HEK293T (cell line): Measurements from ENCODE around the gene AOPEP.

Experiments used
- BHLHE40 ChIP-seq: fragments of 450-650 bp; IDR thresholded peaks from 2 replicates; pipeline ENCODE4 v1.6.1; 2016; ENCODE audit warnings: mild to moderate bottlenecking, moderate library complexity, borderline replicate concordance
- FOXA1 ChIP-seq: fragments of 450-650 bp; IDR thresholded peaks from 2 replicates; pipeline ENCODE4 v1.6.1; 2016; ENCODE audit warnings: mild to moderate bottlenecking
- FOXM1 ChIP-seq: fragments of 450-650 bp; IDR thresholded peaks from 2 replicates; pipeline ENCODE4 v1.6.1; 2017; ENCODE audit warnings: mild to moderate bottlenecking, borderline replicate concordance
- L3MBTL2 ChIP-seq: fragments of 450-650 bp; conservative IDR thresholded peaks from 2 replicates; pipeline ENCODE4 v1.6.1; 2016; ENCODE audit warnings: mild to moderate bottlenecking
- LEF1 ChIP-seq: fragments of 450-650 bp; IDR thresholded peaks from 2 replicates; pipeline ENCODE4 v1.6.1; 2017; ENCODE audit warnings: mild to moderate bottlenecking, borderline replicate concordance
- SP1 ChIP-seq: fragments of 450-650 bp; IDR thresholded peaks from 2 replicates; pipeline ENCODE4 v1.6.1; 2017
- SUZ12 ChIP-seq: fragments of 450-650 bp; IDR thresholded peaks from 2 replicates; pipeline ENCODE4 v1.6.1; 2016; ENCODE audit warnings: mild to moderate bottlenecking
- TARDBP ChIP-seq: fragments of 450-650 bp; IDR thresholded peaks from 2 replicates; pipeline ENCODE4 v1.6.1; 2016
- ZNF384 ChIP-seq: fragments of 450-650 bp; IDR thresholded peaks from 2 replicates; pipeline ENCODE4 v1.6.1; 2016
- TF ChIP-seq, protein P1 (sequence below): fragments of 450-650 bp; IDR thresholded peaks from 2 replicates; pipeline ENCODE4 v1.6.1; 2016

DNA sequence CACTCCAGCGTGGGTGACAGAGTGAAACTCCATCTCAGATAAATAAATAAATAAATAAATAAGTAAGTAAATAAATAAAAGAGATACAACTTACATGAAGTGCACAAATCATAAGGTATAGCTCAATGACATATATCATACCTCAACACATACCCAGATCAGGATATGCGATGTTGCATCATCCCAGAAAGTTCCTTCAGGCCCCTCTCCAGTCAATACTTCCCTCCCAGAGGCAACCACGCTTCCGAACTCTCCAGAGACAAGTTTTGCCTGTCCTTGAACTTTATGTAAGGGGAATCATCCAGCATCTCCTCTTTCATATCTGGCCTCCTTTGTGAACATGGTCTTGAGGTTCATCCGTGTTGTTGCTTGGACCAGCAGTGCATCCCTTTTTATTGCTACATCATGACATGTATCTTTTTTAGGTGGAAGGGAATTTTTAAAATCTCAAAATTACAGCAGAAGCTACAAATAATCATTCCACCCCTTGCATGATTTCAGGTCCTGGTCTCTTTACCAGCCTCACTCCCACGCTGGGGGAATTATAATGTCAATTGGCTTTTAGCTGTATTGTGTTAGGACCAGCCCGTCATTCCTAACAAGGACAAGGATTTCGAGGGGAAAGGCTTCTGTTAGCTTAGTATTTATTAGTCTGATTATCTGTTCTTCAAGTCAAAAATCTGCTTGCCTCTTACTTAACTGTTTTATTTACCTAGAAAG lies 32.9 kb upstream of the AOPEP start:
- TF ChIP-seq, protein P1, sequence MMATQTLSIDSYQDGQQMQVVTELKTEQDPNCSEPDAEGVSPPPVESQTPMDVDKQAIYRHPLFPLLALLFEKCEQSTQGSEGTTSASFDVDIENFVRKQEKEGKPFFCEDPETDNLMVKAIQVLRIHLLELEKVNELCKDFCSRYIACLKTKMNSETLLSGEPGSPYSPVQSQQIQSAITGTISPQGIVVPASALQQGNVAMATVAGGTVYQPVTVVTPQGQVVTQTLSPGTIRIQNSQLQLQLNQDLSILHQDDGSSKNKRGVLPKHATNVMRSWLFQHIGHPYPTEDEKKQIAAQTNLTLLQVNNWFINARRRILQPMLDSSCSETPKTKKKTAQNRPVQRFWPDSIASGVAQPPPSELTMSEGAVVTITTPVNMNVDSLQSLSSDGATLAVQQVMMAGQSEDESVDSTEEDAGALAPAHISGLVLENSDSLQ, result no peak
- TF ChIP-seq TARDBP, result no peak
- TF ChIP-seq FOXA1, result no peak
- no peak for TF ChIP-seq SUZ12
- no peak for TF ChIP-seq SP1
- no peak for TF ChIP-seq FOXM1
- TF ChIP-seq L3MBTL2, result no peak
- no peak for TF ChIP-seq BHLHE40
- TF ChIP-seq ZNF384, result no peak
- TF ChIP-seq LEF1, result no peak
